NCI-H146 treated with DMSO at 0.1 percent for 48 hours (cell line): ENCODE measurements around the gene FAM53B.

Experiments used
- DNase-seq: peaks from one replicate; lab custom pipeline; 2025; ENCODE audit not compliant: unreplicated experiment; lab: John Stamatoyannopoulos, UW

The FAM53B gene

GRCh38 chr10:124698545-124699469, 45.4 kb downstream of the FAM53B start:
- no peak for DNase-seq

GRCh38 chr10:124697837-124698544, 46.2 kb downstream of the FAM53B start:
- peak; percentile 51 for DNase-seq

GRCh38 chr10:124697443-124697836, 46.7 kb downstream of the FAM53B start:
- DNase-seq, result no peak

GRCh38 chr10:124696446-124697392, 47.5 kb downstream of the FAM53B start:
- no peak for DNase-seq

- DNase-seq, result no peak
Observed at GRCh38 chr10:124695259-124695658, 48.9 kb downstream of the FAM53B start.

- DNase-seq, result no peak
Observed at GRCh38 chr10:124694481-124695220, 49.5 kb downstream of the FAM53B start.

- DNase-seq, result peak; percentile 78
Observed at GRCh38 chr10:124693801-124694416, 50.3 kb downstream of the FAM53B start.

GRCh38 chr10:124693396-124693795, 50.8 kb downstream of the FAM53B start:
- DNase-seq, result peak; percentile 62

- DNase-seq, result no peak
Observed at GRCh38 chr10:124692100-124692446, 52.1 kb downstream of the FAM53B start.

- peak; percentile 19 for DNase-seq
Observed at GRCh38 chr10:124691421-124692099, 52.6 kb downstream of the FAM53B start.

GRCh38 chr10:124691002-124691401, 53.2 kb downstream of the FAM53B start:
- peak; percentile 57 for DNase-seq

GRCh38 chr10:124689911-124690498, 54.2 kb downstream of the FAM53B start:
- DNase-seq, result no peak

GRCh38 chr10:124688889-124689670, 55.1 kb downstream of the FAM53B start:
- no peak for DNase-seq

- DNase-seq, result no peak
Observed at GRCh38 chr10:124688386-124688785, 55.8 kb downstream of the FAM53B start.

- DNase-seq, result no peak
Observed at GRCh38 chr10:124686707-124687376, 57.3 kb downstream of the FAM53B start.

- no peak for DNase-seq
Observed at GRCh38 chr10:124685261-124685660, 58.9 kb downstream of the FAM53B start.

- no peak for DNase-seq
Observed at GRCh38 chr10:124683814-124684213, 60.4 kb downstream of the FAM53B start.
